Measurements from ENCODE around the gene IFNL1.

Gene IFNL1

GRCh38 chr19:39327363-39328045 lies 31.3 kb downstream of the IFNL1 start:
- no peak for DNase-seq (ENCODE audit: low spot score)
- H3K9me3 ChIP-seq (replicated peaks in 1 of 2; ENCODE audit: control insufficient read depth in 2 of 2, insufficient read depth in 1 of 2, low read depth in 1 of 2, low read length in 2 of 2): no peaks in the 10 kb centered on the region
- peak overlapping the region; percentile 1 for H3K18ac ChIP-seq (ENCODE audit: low read length)

GRCh38 chr19:39328046-39328705 lies 32.0 kb downstream of the IFNL1 start:
- no peak overlapping the region for H2BK120ac ChIP-seq (ENCODE audit: low read depth, low read length)
- no peak overlapping the region for H4K8ac ChIP-seq (ENCODE audit: low read depth, low read length)
- no peak overlapping the region for H3K9ac ChIP-seq (ENCODE audit: low read depth, low read length, poor library complexity)
- H3K36me3 ChIP-seq (replicated peaks in 1 of 2; ENCODE audit: control insufficient read depth in 2 of 2, insufficient read depth in 2 of 2, low read length in 2 of 2): no peaks in the 10 kb centered on the region
- H3K27ac ChIP-seq (replicated peaks; ENCODE audit: low read length): no peak overlapping the region
- no peaks in the 10 kb centered on the region for H3K79me1 ChIP-seq (ENCODE audit: low read depth, low read length)
- H2AFZ ChIP-seq (ENCODE audit: low read length): peak overlapping the region; percentile 76
- H3K4me2 ChIP-seq (ENCODE audit: insufficient read depth, low read length, poor library complexity, severe bottlenecking): no peak overlapping the region
- no peak overlapping the region for H2BK12ac ChIP-seq (ENCODE audit: low read length)
- H2BK5ac ChIP-seq (ENCODE audit: low read length): no peak overlapping the region
- peaks cover 0 to 15% (median 0%) of the 10 kb centered on the region in 3 experiments for H3K27me3 ChIP-seq (ENCODE audit: control insufficient read depth in 3 of 3, insufficient read depth in 3 of 3, low read depth in 1 of 3, low read length in 3 of 3)
- no peak overlapping the region for H4K91ac ChIP-seq (ENCODE audit: low read depth, low read length, poor library complexity)
- no peak overlapping the region for H2AK5ac ChIP-seq (ENCODE audit: low read depth, low read length)
- no peak overlapping the region for H3K14ac ChIP-seq (ENCODE audit: low read length)
- no peak overlapping the region for H2BK15ac ChIP-seq (ENCODE audit: low read length)
- H3K4me1 ChIP-seq (ENCODE audit: control insufficient read depth in 2 of 2, insufficient read depth in 1 of 2, low read depth in 1 of 2, low read length in 2 of 2): peaks cover 11% of the 10 kb centered on the region in 2 donors
- no peak overlapping the region for H3K23ac ChIP-seq (ENCODE audit: low read depth, low read length, poor library complexity)
- H3K9me3 ChIP-seq (replicated peaks in 1 of 2; ENCODE audit: control insufficient read depth in 2 of 2, insufficient read depth in 1 of 2, low read depth in 1 of 2, low read length in 2 of 2): no peaks in the 10 kb centered on the region
- H3K4ac ChIP-seq (ENCODE audit: low read length): no peak overlapping the region
- peak; percentile 83 for DNase-seq (ENCODE audit: low spot score)
- H3K4me3 ChIP-seq (ENCODE audit: low read length in 2 of 2): no peak overlapping the region
- peak overlapping the region; percentile 1 for H3K18ac ChIP-seq (ENCODE audit: low read length)
- WGBS, 2 donors (ENCODE audit: extremely low coverage in 2 of 2, insufficient read length in 2 of 2, insufficient replicate concordance in 1 of 2): no CpG with 5 or more reads among the region's 17 CpGs

More at GRCh38 chr19:39327363-39328045, 31.3 kb downstream of the IFNL1 start:
- peak overlapping the region; percentile 6 for H2AK5ac ChIP-seq (ENCODE audit: low read depth, low read length)
- no peak overlapping the region for H3K4ac ChIP-seq (ENCODE audit: low read length)
- H3K27me3 ChIP-seq (ENCODE audit: control insufficient read depth in 3 of 3, insufficient read depth in 3 of 3, low read depth in 1 of 3, low read length in 3 of 3): peaks cover 0 to 15% (median 0%) of the 10 kb centered on the region in 3 experiments
- H3K4me1 ChIP-seq (ENCODE audit: control insufficient read depth in 2 of 2, insufficient read depth in 1 of 2, low read depth in 1 of 2, low read length in 2 of 2): peaks cover 11% of the 10 kb centered on the region in 2 donors
- H4K91ac ChIP-seq (ENCODE audit: low read depth, low read length, poor library complexity): no peak overlapping the region
- H3K27ac ChIP-seq (replicated peaks; ENCODE audit: low read length): no peak overlapping the region
- WGBS, 2 donors (ENCODE audit: extremely low coverage in 2 of 2, insufficient read length in 2 of 2, insufficient replicate concordance in 1 of 2): no CpG with 5 or more reads among the region's 16 CpGs
- no peak overlapping the region for H4K8ac ChIP-seq (ENCODE audit: low read depth, low read length)
- no peak overlapping the region for H2BK12ac ChIP-seq (ENCODE audit: low read length)
- H2AFZ ChIP-seq (ENCODE audit: low read length): peak overlapping the region; percentile 76
- no peak overlapping the region for H2BK5ac ChIP-seq (ENCODE audit: low read length)
- H3K14ac ChIP-seq (ENCODE audit: low read length): no peak overlapping the region
- no peak overlapping the region for H3K4me3 ChIP-seq (ENCODE audit: low read length in 2 of 2)
- no peaks in the 10 kb centered on the region for H3K79me1 ChIP-seq (ENCODE audit: low read depth, low read length)
- no peak overlapping the region for H3K4me2 ChIP-seq (ENCODE audit: insufficient read depth, low read length, poor library complexity, severe bottlenecking)
- H3K23ac ChIP-seq (ENCODE audit: low read depth, low read length, poor library complexity): no peak overlapping the region
- H3K36me3 ChIP-seq (replicated peaks in 1 of 2; ENCODE audit: control insufficient read depth in 2 of 2, insufficient read depth in 2 of 2, low read length in 2 of 2): no peaks in the 10 kb centered on the region
- no peak overlapping the region for H3K9ac ChIP-seq (ENCODE audit: low read depth, low read length, poor library complexity)
- H2BK120ac ChIP-seq (ENCODE audit: low read depth, low read length): no peak overlapping the region
- H2BK15ac ChIP-seq (ENCODE audit: low read length): no peak overlapping the region

GRCh38 chr19:39329948-39330347 lies 33.7 kb downstream of the IFNL1 start:
- H3K79me1 ChIP-seq (ENCODE audit: low read depth, low read length): no peaks in the 10 kb centered on the region
- H3K4ac ChIP-seq (ENCODE audit: low read length): no peak overlapping the region
- H2AFZ ChIP-seq (ENCODE audit: low read length): no peak overlapping the region
- no peak overlapping the region for H2BK120ac ChIP-seq (ENCODE audit: low read depth, low read length)
- H3K36me3 ChIP-seq (replicated peaks in 1 of 2; ENCODE audit: control insufficient read depth in 2 of 2, insufficient read depth in 2 of 2, low read length in 2 of 2): no peaks in the 10 kb centered on the region
- H3K14ac ChIP-seq (ENCODE audit: low read length): no peak overlapping the region
- H3K9ac ChIP-seq (ENCODE audit: low read depth, low read length, poor library complexity): no peak overlapping the region
- no peak overlapping the region for H3K18ac ChIP-seq (ENCODE audit: low read length)
- H2BK15ac ChIP-seq (ENCODE audit: low read length): no peak overlapping the region
- peaks cover 0 to 15% (median 0%) of the 10 kb centered on the region in 3 experiments for H3K27me3 ChIP-seq (ENCODE audit: control insufficient read depth in 3 of 3, insufficient read depth in 3 of 3, low read depth in 1 of 3, low read length in 3 of 3)
- H3K27ac ChIP-seq (replicated peaks; ENCODE audit: low read length): no peak overlapping the region
- no peak for DNase-seq (ENCODE audit: low spot score)
- H3K23ac ChIP-seq (ENCODE audit: low read depth, low read length, poor library complexity): no peak overlapping the region
- no peak overlapping the region for H2BK5ac ChIP-seq (ENCODE audit: low read length)
- H3K4me3 ChIP-seq (ENCODE audit: low read length in 2 of 2): no peak overlapping the region
- peaks cover 11% of the 10 kb centered on the region in 2 donors for H3K4me1 ChIP-seq (ENCODE audit: control insufficient read depth in 2 of 2, insufficient read depth in 1 of 2, low read depth in 1 of 2, low read length in 2 of 2)
- H2AK5ac ChIP-seq (ENCODE audit: low read depth, low read length): no peak overlapping the region
- H4K91ac ChIP-seq (ENCODE audit: low read depth, low read length, poor library complexity): no peak overlapping the region
- H2BK12ac ChIP-seq (ENCODE audit: low read length): no peak overlapping the region
- no peaks in the 10 kb centered on the region for H3K9me3 ChIP-seq (replicated peaks in 1 of 2; ENCODE audit: control insufficient read depth in 2 of 2, insufficient read depth in 1 of 2, low read depth in 1 of 2, low read length in 2 of 2)
- WGBS, 2 donors (ENCODE audit: extremely low coverage in 2 of 2, insufficient read length in 2 of 2, insufficient replicate concordance in 1 of 2): no CpG with 5 or more reads among the region's 7 CpGs
- H4K8ac ChIP-seq (ENCODE audit: low read depth, low read length): no peak overlapping the region
- H3K4me2 ChIP-seq (ENCODE audit: insufficient read depth, low read length, poor library complexity, severe bottlenecking): no peak overlapping the region

GRCh38 chr19:39332293-39332692 lies 36.1 kb downstream of the IFNL1 start:
- Histone ChIP-seq H3K27me3 (ENCODE audit: control insufficient read depth in 3 of 3, insufficient read depth in 3 of 3, low read depth in 1 of 3, low read length in 3 of 3) (peaks cover 0 to 15% (median 0%) of the 10 kb centered on the region in 3 experiments), H3K79me1 (ENCODE audit: low read depth, low read length) (no peaks in the 10 kb centered on the region), H3K4me3 (ENCODE audit: low read length in 2 of 2) (no peak overlapping the region), H4K91ac (ENCODE audit: low read depth, low read length, poor library complexity) (no peak overlapping the region), H2BK5ac (ENCODE audit: low read length) (no peak overlapping the region), H4K8ac (ENCODE audit: low read depth, low read length) (no peak overlapping the region), H3K4me1 (ENCODE audit: control insufficient read depth in 2 of 2, insufficient read depth in 1 of 2, low read depth in 1 of 2, low read length in 2 of 2) (peaks cover 6 to 10% of the 10 kb centered on the region in 2 donors), H3K4ac (ENCODE audit: low read length) (no peak overlapping the region), H3K18ac (ENCODE audit: low read length) (no peak overlapping the region), H3K36me3 (replicated peaks in 1 of 2; ENCODE audit: control insufficient read depth in 2 of 2, insufficient read depth in 2 of 2, low read length in 2 of 2) (no peaks in the 10 kb centered on the region), H2BK15ac (ENCODE audit: low read length) (no peak overlapping the region), H3K4me2 (ENCODE audit: insufficient read depth, low read length, poor library complexity, severe bottlenecking) (no peak overlapping the region), H2AFZ (ENCODE audit: low read length) (no peak overlapping the region), H3K9me3 (replicated peaks in 1 of 2; ENCODE audit: control insufficient read depth in 2 of 2, insufficient read depth in 1 of 2, low read depth in 1 of 2, low read length in 2 of 2) (no peaks in the 10 kb centered on the region), H3K23ac (ENCODE audit: low read depth, low read length, poor library complexity) (no peak overlapping the region), H3K27ac (replicated peaks; ENCODE audit: low read length) (no peak overlapping the region), H2AK5ac (ENCODE audit: low read depth, low read length) (no peak overlapping the region), H3K14ac (ENCODE audit: low read length) (no peak overlapping the region), H3K9ac (ENCODE audit: low read depth, low read length, poor library complexity) (no peak overlapping the region), H2BK12ac (ENCODE audit: low read length) (no peak overlapping the region), H2BK120ac (ENCODE audit: low read depth, low read length) (no peak overlapping the region)
- DNase-seq (ENCODE audit: low spot score): no peak
- no CpG with 5 or more reads among the region's 7 CpGs for WGBS, 2 donors (ENCODE audit: extremely low coverage in 2 of 2, insufficient read length in 2 of 2, insufficient replicate concordance in 1 of 2)

Measured in neuronal stem cell (in vitro differentiated cells).